ENCODE measurements around the gene C19orf85.
A peak's percentile ranks its signal among the peaks of the same experiment; 100 is the strongest.

The C19orf85 gene

DNA sequence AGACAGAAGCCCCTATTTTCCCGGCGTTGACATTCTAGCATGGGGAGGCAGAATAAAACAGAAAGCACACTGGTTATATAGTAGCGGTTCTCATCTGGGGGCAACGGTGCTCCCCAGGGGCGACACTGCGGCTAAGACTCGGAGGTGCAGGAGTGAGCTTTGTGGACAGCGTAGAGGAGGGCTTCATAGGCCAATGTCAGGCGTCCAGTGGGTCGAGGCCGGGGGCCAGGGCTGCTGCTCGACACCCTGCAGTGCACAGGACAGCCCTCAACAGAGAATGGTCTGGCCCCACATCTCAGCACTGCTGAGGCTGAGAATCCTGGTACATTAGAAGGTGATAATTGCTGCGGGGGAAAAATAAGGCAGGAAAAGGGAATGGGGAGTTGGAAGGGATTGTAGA lies 13.4 kb upstream of the C19orf85 start:
- no peak for DNase-seq (ENCODE audit: low read depth in 2 of 2)

DNA sequence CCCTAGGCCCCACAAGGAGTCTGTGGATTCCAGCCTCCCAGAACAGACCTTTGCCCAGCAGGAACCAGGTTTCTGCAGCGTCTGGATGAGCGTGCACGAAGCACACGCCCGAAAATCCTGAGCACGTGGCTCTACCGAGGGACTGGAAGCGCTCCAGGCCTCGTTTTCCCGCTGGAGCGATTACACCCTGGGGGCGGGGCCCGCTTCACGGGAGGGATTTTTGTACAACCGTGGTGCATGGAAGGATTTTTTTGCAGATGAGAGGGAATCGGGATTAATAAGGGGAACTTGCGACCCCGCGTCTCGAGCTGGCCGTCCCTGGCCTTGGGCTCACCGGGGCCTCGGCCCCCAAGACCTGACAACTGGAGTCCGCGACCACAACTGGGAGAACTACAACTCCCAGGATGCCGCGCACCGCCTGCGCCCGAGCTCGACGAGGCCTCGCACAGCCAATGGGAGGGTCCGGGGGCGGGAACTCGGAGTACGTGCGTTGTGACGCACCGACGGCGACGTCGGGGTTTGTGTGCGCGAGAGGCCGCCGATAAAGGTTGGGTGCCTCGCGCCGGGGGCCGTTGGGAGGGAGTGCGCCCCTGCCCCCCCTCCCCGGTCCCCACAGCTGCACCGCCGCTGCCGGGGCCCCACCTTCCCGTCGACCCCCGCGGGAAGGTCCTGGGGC lies 11.7 kb upstream of the C19orf85 start, which contains the start of gene ZNF628:
Gene ZNF628 (plus strand): TSS at position 518 of the 676 bp plus-strand sequence. CDS start 3,294 bp downstream, outside the sequence.
- peak; percentile 93 to 96 for DNase-seq (ENCODE audit: low read depth in 2 of 2)

DNA sequence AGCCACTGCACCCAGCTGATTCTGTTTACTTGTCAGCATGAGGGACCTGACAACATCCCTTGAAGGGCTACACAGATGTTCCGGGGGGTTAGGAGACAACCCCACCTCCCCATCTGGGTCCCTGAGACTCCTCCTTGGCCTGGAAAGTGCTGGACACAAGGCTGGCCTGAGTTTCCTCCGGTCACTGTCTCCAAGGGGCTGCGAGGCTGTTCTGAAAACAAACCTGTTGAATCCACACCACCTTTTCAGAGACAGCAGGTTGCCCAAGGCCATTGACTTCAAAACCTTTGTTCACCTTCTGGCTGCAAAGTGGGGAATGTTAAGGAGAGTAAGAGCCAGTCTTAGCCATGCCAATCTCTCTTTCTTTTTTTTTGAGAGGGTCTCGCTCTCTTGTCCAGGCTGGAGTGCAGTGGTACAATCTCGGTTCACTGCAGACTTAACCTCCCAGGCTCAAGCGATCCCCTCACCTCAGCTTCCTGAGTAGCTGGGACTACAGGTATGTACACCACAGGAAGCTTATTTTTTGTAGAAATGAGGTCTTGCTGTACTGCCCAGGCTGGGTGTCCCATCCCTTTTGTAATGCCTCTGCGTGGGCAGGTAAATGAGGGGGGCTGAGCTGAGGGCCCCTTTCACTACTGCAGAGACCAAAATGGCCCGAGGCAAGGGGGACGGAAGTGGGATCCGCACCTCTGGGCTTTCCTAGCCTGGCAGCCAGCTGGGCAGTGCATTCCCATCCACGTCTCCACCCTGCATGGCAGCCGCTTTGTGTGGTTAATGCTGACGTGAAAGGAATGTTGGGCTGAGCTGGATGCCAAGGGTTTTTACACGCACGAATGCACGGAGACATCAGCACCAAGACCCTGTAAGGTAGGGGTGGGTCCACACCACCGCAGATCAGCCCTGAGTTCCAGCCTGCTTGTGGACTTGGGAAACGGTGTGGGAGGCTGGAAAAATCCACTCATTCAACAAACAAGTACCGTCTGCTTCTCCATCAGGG lies 10.0 kb upstream of the C19orf85 start:
- no peak for DNase-seq (ENCODE audit: low read depth in 2 of 2)

DNA sequence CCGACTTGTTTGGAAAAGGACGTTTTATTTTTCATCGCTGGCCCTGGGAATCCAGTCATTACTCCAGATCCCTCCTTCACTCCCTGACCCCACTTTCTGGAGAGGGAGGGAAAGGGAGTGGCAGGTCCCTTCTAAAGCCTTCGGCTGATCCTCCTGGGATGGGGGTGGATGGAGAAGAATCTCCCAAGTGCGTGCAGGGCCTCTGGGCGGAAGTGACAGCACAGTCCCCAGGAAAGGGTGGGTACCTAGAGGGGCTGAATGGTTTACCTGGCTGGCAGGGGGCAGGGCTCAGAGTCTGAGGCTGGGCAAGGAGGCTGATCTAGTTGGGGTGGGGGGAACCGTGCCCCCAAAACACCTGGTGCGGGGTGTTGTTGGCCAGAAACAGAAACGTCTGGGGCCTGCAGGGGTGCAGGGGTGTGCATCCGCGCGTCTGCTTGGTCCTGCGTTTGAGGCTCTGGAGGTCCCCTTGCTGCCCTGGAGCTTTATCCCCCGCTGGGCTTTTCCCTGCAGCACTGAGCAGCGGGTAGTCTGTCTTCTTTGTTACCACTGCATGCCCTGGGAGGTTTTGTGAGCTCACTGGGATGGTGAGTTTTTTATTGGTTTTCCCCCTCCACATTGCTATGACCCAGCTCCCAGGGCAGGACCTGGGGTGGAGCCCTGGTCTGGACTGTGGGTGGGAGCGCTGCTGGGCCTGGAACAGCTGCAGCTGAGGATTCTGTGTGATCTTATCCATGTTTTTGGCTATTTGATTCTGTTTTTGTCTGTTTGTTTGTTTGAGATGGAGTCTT lies 8.9 kb upstream of the C19orf85 start:
- no peak for DNase-seq (ENCODE audit: low read depth in 2 of 2)

- no peak for DNase-seq (ENCODE audit: low read depth in 2 of 2)
These were observed 7.9 kb upstream of the C19orf85 start for GRCh38 chr19:55472463-55472862.

DNA sequence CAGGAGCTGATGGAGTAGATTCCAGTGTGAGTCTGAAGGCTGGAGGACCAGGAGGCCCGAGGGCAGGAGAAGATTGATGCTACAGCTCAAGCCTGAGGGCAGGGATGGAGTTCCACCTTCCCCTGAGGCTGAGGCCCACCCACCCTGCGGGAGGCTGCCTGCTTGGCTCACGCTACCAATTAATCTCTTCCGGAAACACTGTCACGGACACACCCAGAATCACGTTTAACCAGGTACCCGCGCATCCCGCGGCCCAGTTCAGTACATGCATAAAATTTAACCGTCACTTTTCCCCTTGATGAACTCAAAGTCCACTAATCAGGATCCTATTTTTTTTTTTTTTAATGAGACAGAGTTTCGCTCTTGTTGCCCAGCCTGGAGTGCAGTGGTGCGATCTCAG lies 6.7 kb upstream of the C19orf85 start:
- no peak for DNase-seq (ENCODE audit: low read depth in 2 of 2)

DNA sequence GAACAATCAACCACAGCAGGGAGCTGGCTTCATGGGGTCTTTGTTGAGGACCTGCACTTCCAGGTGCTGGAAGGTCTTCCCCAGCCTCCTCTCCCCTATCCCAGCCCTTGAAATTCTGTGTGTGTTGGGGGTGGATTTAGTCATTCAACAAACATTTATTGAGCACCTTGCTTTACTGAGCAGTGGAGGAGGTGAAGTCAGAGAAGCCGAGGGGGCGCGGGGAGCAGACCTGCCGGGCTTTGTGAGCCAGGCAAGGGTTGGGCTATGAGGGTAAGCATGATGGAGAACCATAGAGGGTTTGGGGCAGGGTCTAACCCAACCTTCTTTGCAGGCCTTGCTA lies 3.5 kb upstream of the C19orf85 start:
- DNase-seq (ENCODE audit: low read depth in 2 of 2), result no peak

GRCh38 chr19:55467236-55468053 lies 2.9 kb upstream of the C19orf85 start:
- DNase-seq (ENCODE audit: low read depth in 2 of 2), result peak; percentile 41 to 44

DNA sequence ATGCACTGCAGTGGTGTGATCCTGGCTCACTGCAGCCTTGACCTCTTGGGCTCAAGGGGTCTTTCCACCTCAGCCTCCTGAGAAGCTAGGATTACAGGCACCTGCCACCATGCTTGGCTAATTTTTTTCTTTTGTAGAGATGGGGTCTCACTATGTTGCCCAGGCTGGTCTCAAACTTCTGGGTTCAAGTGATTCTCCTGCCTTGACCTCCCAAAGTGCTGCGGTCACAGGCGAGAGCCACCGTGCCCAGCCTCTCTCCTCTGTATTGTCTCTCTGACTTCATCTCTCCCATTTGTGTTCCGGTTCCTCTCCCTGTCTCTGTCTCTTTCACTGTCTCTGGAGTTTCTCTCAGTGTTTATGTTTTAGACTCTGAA lies 1.7 kb upstream of the C19orf85 start:
- no peak for DNase-seq (ENCODE audit: low read depth in 2 of 2)

GRCh38 chr19:55465460-55466240 lies 1.1 kb upstream of the C19orf85 start:
- no peak for DNase-seq (ENCODE audit: low read depth in 2 of 2)

DNA sequence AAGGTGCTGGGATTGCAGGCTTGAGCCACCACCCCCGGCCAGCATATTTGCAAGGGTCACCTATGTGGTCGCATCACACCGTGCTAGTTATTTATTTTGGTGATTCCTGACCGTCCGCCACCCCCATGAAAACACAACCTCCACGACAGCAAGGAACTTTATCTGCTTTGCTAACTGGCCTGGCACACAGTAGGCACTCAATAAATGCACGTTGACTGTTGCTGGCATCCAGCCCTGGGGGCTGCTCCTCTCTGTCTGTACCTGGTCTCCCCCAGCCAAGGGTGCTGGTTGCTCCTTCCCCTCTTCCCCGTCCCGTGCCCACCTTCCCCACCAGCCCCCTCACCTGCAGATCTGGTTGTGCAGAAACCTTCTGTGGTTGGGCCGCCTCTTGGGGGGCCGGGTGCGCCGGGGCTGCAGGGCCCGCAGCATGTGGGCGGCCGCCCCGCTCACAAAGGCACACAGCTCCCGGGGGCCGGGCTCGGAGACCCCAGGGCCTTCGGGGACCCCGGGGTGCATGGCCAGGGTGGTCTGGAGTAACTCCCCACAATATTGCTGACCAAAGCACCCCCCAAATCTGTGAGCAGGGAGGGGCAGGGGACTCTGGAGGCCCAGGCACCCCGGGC lies 401 bp downstream of the C19orf85 start:
- DNase-seq (ENCODE audit: low read depth in 2 of 2), result no peak

DNA sequence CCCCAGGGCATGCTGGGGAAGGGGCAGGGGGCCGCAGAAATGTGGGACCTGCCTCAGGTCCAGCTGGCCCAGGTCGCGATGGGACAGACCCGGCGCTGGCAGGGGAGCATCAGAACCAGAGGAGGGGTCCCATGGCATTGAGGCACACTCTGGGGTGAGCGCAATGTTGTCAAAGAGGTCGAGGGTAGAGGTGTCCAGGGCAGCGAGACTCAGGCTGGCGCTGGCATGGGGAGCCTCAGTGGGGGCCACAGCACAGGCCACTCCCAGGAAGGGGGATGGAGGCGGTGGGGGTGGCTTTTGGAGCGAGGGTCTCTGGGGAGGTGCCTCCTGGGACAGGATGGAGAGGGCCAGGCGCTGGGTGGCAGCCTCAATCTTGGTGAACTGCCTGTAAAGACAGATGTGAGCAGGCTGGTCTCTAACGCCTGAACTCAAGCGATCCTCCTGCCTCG lies 944 bp downstream of the C19orf85 start:
- DNase-seq (ENCODE audit: low read depth in 2 of 2), result no peak

- DNase-seq (ENCODE audit: low read depth in 2 of 2), result no peak
These were observed 1.8 kb downstream of the C19orf85 start for GRCh38 chr19:55462722-55463121.

GRCh38 chr19:55461974-55462626 lies 2.5 kb downstream of the C19orf85 start:
- DNase-seq (ENCODE audit: low read depth in 2 of 2), result no peak

DNA sequence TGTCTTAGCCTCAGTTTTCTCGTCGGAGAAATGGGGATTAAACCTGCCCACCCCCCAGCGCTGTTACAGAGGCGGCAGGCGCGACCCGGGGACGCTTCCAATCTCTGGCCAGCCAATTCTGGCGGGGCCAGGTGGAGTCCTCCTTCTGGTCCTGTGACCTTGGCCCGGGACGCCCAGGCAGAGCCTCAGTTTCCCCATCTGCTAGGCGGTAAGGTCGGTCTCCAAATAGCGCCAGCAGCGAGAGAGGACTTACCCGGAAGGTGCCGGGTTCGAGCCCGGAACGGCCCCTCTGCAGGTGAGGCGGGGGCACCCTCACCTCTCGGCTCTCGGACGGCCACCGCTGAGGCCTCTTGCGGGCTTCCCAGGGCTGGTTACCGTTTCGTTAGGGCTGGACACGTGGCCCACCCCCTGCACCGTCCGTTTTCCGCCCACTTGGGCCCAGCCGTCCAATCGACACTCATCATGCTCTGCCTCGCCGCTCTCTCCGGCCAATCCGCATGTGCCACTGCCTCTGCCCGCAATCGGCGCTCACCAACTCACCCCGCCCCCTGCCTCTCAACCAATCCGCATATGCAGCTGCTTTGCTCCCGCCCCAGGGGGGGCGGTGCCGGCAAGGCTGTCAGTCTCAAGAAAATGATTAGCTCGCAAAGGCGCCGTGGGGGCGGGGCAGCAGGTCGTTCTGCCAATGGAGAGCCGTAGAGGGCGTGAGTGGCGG lies 3.1 kb downstream of the C19orf85 start, which contains the start of gene ISOC2:
Gene ISOC2 (minus strand): TSS at position 384 of the 715 bp plus-strand sequence. CDS start 5,156 bp downstream, outside the sequence.
- peak; percentile 100 for DNase-seq (ENCODE audit: low read depth in 2 of 2)

DNA sequence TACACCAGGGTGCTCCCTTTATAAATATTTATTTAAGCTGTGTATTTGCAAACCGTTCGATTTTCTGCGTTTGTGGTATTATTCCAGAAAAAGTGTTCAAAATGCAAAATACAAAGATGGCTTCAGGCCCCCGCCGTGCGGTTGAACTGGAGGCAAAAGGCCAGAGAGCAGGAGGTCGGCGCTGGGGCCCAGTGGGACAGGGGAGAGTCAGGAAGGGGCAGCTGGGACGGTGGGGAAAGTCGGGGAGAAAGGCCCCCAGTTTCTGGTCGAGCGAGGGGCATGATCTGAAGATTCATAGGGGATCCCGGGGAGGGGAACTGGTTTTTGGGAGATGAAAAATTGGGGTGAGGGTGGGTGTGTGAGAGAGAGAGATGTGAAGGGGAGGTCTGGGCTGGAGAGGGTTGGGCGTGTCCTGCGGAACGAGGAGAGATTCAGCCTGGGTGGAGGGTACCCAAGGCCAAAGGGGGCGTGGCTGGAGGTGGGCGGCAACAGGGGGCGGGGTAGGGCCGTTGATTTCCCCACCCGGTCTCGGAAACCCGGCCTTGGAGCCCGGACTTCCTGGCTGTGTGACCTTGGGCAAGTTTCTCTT lies 3.8 kb downstream of the C19orf85 start:
- DNase-seq (ENCODE audit: low read depth in 2 of 2), result no peak

DNA sequence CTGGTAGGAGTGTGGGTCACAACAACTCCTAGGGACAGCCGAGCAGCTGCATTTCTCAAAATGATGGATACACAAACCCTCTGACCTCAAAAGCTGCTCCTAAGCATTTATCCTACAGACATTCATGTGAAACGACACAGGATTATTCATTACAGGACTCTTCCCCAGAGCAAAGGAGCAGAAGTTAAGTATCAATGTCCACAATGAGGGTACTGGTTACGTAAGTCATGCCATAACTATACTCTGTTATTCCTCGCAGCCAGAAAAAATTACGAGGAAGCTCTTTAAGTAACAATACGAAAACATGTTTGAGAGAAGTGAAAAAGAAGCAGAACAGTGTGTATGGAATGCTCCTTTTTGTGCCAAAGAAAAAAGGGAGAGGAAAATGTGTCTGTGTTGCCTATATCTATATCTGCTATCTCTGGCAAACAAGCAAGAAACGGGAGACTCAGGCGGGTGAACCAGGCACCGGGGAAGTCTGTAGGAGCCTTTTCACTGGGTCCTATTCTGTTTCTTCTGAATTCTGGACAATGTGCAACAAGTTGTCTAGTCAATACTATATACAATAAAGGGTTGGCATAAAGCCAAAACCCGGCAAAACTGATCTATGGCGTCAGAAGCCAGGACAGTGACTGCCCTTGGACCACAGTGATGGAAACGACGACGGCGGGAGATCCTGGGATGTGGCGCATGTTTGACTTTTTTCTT lies 4.4 kb downstream of the C19orf85 start:
- no peak for DNase-seq (ENCODE audit: low read depth in 2 of 2)

GRCh38 chr19:55459551-55459949 lies 5.0 kb downstream of the C19orf85 start:
- no peak for DNase-seq (ENCODE audit: low read depth in 2 of 2)

Data from stimulated activated CD8-positive, alpha-beta memory T cell treated with anti-CD3 and anti-CD28 coated beads, Interleukin-2, amount 100 ng/mL, for 1 hour (primary cell).